LNCaP clone FGC (cell line): ENCODE results near the gene TTLL9.

Experiments used
- DNase-seq: peaks from one replicate; pipeline ENCODE4 v3.0.0-alpha.2; 2011; ENCODE audit warnings: low read depth
- H3K4me3 ChIP-seq: 2 replicates; pipeline ENCODE4 v1.5.1; 2011; ENCODE audit warnings: mild to moderate bottlenecking, low read depth, low read length, control low read depth
- TF ChIP-seq, protein P1 (sequence below): IDR thresholded peaks from 2 replicates; pipeline ENCODE4 v1.5.1; 2012; ENCODE audit warnings: mild to moderate bottlenecking; ENCODE audit not compliant: control insufficient read depth, insufficient read depth; ENCODE audit errors: extremely low read depth

Gene TTLL9

DNA sequence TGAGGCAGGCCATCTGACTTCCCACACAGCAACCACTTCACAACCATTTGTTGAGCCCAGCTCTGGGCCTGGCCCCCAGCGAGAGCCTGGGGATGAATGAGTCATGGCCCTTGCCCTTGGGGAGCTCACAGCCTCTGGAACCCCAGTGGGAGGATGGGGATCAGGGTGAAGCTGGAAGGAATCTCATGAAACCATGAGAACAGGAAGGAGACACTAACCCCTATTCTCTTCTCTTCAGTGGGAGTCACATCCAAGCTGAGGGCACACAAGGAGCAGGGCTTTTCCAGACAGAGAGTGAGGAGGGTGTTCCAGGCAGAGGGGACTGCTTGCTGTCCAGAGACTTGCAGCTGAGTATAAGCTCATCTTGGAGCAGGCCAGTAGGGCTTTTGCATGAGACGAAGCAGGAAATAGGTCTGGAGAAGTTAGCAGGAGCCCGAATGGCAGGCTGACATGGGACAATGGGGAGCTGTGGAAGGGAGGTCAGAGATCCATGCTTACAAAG, 32.5 kb upstream of the TTLL9 start:
- DNase-seq, result no peak
- H3K4me3 ChIP-seq, result no peak overlapping the region
- TF ChIP-seq, protein P1, sequence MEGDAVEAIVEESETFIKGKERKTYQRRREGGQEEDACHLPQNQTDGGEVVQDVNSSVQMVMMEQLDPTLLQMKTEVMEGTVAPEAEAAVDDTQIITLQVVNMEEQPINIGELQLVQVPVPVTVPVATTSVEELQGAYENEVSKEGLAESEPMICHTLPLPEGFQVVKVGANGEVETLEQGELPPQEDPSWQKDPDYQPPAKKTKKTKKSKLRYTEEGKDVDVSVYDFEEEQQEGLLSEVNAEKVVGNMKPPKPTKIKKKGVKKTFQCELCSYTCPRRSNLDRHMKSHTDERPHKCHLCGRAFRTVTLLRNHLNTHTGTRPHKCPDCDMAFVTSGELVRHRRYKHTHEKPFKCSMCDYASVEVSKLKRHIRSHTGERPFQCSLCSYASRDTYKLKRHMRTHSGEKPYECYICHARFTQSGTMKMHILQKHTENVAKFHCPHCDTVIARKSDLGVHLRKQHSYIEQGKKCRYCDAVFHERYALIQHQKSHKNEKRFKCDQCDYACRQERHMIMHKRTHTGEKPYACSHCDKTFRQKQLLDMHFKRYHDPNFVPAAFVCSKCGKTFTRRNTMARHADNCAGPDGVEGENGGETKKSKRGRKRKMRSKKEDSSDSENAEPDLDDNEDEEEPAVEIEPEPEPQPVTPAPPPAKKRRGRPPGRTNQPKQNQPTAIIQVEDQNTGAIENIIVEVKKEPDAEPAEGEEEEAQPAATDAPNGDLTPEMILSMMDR, result no peak

DNA sequence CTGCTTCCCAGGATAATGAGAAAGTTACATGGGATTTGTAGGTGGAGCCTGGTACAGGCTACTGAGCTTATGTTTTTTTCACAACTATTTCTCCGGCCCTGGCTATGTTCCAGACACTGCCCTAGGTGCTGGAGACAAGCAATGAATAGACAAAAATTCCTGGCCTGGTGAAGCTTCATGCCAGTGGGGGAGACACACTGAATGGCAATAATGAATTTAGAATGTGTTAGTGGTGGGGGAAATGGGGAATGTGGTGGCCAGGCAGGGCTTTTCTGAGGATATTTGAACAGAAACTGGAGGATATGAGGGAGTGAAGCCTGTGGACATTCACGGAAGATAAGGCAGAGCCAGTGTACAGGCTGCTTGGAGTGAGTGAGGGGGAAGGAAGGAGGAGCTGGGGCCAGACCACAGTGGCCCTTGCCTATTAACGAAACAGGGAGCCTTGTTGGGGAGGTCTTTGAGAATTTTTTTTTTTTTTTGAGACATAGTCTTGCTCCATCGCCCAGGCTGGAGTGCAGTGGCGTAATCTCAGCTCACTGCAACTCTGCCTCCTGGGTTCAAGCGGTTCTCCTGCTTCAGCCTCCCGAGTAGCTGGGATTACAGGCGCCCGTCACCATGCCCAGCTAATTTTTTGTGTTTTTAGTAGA, 31.7 kb upstream of the TTLL9 start:
- no peak for DNase-seq
- H3K4me3 ChIP-seq, result no peak overlapping the region

DNA sequence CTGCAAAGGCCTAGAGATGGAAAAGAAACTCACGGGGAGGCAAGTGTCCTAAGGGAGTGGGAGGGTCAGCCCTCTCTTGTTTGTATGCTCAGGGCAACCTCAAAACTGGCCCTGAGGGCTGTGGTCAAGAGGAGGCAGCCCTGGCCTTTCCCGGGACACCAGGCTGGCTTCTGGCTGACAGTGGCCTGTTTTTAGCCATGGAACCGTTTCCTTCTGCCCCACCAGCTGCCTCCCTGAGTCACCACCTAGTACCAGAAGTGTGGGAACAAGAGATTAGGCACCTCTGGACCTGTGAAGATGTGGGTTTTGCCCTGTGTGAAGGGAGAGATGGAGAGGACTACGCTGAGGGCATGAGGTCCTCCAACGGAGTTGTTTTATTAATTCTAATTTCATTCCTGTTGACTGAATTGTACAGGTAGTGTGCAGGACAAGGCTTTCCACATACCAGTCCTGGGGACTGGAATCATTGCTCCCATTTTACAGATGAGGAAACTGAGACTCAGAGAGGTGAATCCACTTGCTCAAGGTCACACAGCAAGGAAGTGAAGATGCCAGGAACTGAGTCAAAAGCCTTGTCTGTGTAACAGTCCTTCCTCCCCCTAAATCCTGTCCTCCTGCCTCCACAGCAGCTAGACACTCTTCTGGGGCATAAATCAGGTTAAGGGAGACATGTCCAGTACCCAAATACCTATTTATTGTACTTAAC, 30.5 kb upstream of the TTLL9 start:
- DNase-seq, result no peak
- TF ChIP-seq, protein P1, result no peak
- no peak overlapping the region for H3K4me3 ChIP-seq

More for the DNA sequence above, 31.7 kb upstream of the TTLL9 start:
- TF ChIP-seq, protein P1, result no peak

DNA sequence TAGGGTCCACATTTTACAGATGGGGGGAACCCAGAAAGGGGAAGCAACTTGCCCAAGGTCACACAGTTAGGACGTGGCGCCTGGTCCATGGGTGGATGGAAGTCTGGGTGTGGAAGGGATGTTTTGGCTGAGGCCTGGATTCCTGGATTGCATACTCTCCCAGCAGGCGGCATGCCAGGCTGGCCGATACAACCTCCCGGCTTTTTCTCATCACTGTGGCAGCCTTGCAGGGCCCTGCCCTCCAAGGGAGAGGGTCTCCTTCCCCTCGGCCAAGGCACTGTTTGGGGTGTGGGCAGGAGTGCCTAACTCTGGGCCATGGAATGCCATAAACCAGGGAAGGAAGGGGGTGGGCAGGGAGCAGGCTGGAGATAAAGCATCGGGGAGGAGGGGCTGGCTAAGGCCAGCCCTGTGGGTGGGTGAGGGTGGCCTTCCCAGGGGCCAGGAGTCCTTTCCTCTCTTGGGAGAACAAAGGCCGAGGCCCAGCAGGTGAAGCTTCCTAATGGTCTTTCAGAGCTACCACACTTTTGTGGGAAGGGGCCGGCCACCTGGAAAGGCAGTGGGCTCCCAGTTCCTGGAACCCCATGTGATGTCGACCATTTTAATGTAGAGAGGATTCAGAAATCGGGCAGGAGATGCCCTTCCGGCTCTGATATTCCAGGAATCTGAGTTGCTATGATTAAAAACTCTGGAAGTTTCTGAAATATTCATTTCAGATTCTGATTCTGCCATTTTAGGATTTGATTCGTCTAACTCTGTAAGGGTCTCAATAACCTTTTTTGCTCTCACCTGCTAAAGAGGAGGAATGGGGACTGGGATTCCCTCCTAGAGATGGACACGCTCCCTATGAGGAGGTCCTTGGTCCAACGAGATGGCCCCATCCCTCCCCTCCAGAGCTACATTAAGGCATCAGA, 29.3 kb upstream of the TTLL9 start:
- no peak for DNase-seq
- TF ChIP-seq, protein P1, result no peak
- no peak overlapping the region for H3K4me3 ChIP-seq

DNA sequence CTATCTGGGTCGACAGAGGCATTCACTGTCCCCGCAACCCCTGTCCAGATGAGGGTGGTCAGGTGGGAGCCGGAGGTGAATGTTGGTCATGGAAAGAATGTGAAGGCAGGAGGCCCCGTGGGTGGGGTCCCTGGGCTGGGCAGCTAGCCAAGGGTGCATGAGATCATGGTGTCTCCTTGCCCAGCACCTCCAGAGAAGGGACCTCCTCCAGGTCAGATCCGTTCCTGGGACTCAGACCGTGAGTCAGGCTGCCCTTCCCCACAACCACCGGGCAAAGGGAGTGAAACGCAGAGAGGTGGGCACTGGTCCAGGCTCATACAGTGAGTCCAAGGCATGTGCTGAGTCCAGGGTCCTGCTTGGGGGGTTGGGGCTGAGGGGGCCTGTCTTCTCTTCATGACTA, 28.5 kb upstream of the TTLL9 start:
- TF ChIP-seq, protein P1, result no peak
- no peak for DNase-seq
- no peak overlapping the region for H3K4me3 ChIP-seq

DNA sequence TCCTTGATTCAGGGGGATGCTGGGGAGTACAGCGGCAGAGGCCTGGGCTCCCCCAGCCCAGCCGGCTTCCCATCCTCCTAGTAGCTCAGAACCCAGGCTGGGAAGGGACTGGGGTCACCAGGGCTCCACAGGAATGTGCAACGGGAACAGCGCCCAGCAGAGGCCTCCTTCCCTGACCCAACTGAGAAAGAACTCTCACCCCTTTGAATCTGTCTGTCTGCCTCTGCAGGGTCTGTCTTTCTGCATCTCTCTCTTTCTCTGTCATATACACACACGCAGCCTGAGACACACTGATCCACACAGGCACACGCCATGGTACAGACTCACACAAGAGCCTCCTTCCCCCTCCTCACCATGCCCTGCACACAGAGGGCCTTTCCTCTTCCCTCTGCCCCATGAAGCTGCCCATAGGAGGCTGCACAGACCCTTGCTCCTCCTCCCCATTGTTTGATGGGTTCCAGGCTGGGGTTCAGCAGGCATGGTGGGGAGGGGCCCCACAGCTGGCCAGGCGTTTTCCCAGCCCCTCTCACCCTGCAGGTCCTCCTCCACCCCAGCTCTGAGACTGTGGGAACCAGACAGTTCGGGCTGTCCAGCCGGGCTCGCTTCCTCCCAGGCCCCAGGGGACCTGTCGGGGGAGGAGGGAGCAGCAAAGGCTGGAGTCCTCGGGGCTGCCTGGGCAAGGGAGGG, 27.8 kb upstream of the TTLL9 start:
- H3K4me3 ChIP-seq, result no peak overlapping the region
- DNase-seq, result no peak
- TF ChIP-seq, protein P1, result no peak
